SU-DHL-6 (cell line): ENCODE results near the gene AURKAIP1.

ENCODE experiments used
- EZH2phosphoT487 ChIP-seq: fragments of 200-600 bp; sonication (generic), shearing (Covaris generic); conservative IDR thresholded peaks from 2 replicates; pipeline ENCODE4 v1.6.1; 2018; ENCODE audit warnings: mild to moderate bottlenecking, antibody characterized with exemption, low read length, moderate library complexity, mixed read lengths
- TF ChIP-seq, protein P1 (sequence below): fragments of 200-600 bp; sonication (generic); IDR thresholded peaks from one replicate; pipeline ENCODE4 v1.5.1; 2017; ENCODE audit warnings: antibody characterized with exemption, mild to moderate bottlenecking, low read length, moderate library complexity; ENCODE audit not compliant: insufficient read depth, poor library complexity, severe bottlenecking

DNA sequence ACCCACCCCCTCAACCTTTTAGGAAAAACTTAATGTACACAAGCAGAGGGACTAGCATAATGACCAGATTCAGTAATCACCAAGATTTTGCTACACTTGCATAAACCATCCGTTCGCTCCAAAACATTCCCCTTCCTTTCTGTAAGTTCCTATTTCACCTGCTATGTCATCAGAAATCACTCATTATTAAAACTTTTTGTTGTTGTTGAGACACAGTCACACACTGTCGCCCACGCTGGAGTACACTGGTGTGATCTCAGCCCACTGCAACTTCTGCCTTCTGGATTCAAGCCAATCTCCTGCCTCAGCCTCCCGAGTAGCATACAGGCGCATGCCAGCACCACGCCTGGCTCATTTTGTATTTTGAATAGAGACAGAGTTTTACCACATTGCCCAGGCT is 28.6 kb upstream of the AURKAIP1 start:
- TF ChIP-seq, protein P1, sequence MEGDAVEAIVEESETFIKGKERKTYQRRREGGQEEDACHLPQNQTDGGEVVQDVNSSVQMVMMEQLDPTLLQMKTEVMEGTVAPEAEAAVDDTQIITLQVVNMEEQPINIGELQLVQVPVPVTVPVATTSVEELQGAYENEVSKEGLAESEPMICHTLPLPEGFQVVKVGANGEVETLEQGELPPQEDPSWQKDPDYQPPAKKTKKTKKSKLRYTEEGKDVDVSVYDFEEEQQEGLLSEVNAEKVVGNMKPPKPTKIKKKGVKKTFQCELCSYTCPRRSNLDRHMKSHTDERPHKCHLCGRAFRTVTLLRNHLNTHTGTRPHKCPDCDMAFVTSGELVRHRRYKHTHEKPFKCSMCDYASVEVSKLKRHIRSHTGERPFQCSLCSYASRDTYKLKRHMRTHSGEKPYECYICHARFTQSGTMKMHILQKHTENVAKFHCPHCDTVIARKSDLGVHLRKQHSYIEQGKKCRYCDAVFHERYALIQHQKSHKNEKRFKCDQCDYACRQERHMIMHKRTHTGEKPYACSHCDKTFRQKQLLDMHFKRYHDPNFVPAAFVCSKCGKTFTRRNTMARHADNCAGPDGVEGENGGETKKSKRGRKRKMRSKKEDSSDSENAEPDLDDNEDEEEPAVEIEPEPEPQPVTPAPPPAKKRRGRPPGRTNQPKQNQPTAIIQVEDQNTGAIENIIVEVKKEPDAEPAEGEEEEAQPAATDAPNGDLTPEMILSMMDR: no peak
- no peak for TF ChIP-seq EZH2phosphoT487
